ENCODE measurements around the gene AAMDC.
"Not testable (repeated sequence)": the region's sequence is repeated elsewhere in the genome, so short reads cannot be mapped to it uniquely, and the experiment has no call there.

AAMDC gene

GRCh38 chr11:77866336-77866735 lies 45.4 kb downstream of the AAMDC start:
- Histone ChIP-seq H3K4me1 (ENCODE audit: control insufficient read depth in 1 of 2, insufficient read depth in 2 of 2, low read length in 2 of 2) (no peaks in the 10 kb centered on the region), H3K27me3 (ENCODE audit: low read depth, low read length) (no peaks in the 10 kb centered on the region), H3K36me3 (ENCODE audit: control insufficient read depth in 1 of 2, insufficient read depth in 2 of 2, low read length in 2 of 2) (peaks cover 4 to 22% of the 10 kb centered on the region in 2 donors), H3K4me3 (ENCODE audit: low read depth in 1 of 2, low read length in 2 of 2) (no peak overlapping the region), H3K9me3 (ENCODE audit: control insufficient read depth in 1 of 2, low read length in 2 of 2) (no peaks in the 10 kb centered on the region), H3K27ac (ENCODE audit: low read length) (no peak overlapping the region)

- Histone ChIP-seq H3K9me3 (ENCODE audit: control insufficient read depth in 1 of 2, low read length in 2 of 2) (no peaks in the 10 kb centered on the region), H3K36me3 (ENCODE audit: control insufficient read depth in 1 of 2, insufficient read depth in 2 of 2, low read length in 2 of 2) (peaks cover 16 to 23% of the 10 kb centered on the region in 2 donors), H3K4me1 (ENCODE audit: control insufficient read depth in 1 of 2, insufficient read depth in 2 of 2, low read length in 2 of 2) (no peaks in the 10 kb centered on the region), H3K4me3 (ENCODE audit: low read depth in 1 of 2, low read length in 2 of 2) (no peak overlapping the region), H3K27ac (ENCODE audit: low read length) (no peak overlapping the region), H3K27me3 (ENCODE audit: low read depth, low read length) (no peaks in the 10 kb centered on the region)
These were observed 47.8 kb downstream of the AAMDC start for GRCh38 chr11:77868744-77869143.

- Histone ChIP-seq H3K27me3 (ENCODE audit: low read depth, low read length) (no peaks in the 10 kb centered on the region), H3K9me3 (ENCODE audit: control insufficient read depth in 1 of 2, low read length in 2 of 2) (no peaks in the 10 kb centered on the region), H3K36me3 (ENCODE audit: control insufficient read depth in 1 of 2, insufficient read depth in 2 of 2, low read length in 2 of 2) (peaks cover 24 to 36% of the 10 kb centered on the region in 2 donors), H3K4me1 (ENCODE audit: control insufficient read depth in 1 of 2, insufficient read depth in 2 of 2, low read length in 2 of 2) (peaks cover 0 to 3% of the 10 kb centered on the region in 2 donors), H3K27ac (ENCODE audit: low read length) (no peak overlapping the region), H3K4me3 (ENCODE audit: low read depth in 1 of 2, low read length in 2 of 2) (no peak overlapping the region)
These were observed 50.9 kb downstream of the AAMDC start for GRCh38 chr11:77871855-77872254.

- Histone ChIP-seq H3K27me3 (ENCODE audit: low read depth, low read length) (no peaks in the 10 kb centered on the region), H3K27ac (ENCODE audit: low read length) (no peak overlapping the region), H3K4me3 (ENCODE audit: low read depth in 1 of 2, low read length in 2 of 2) (no peak overlapping the region), H3K9me3 (ENCODE audit: control insufficient read depth in 1 of 2, low read length in 2 of 2) (no peaks in the 10 kb centered on the region), H3K36me3 (ENCODE audit: control insufficient read depth in 1 of 2, insufficient read depth in 2 of 2, low read length in 2 of 2) (peaks cover 26 to 42% of the 10 kb centered on the region in 2 donors), H3K4me1 (ENCODE audit: control insufficient read depth in 1 of 2, insufficient read depth in 2 of 2, low read length in 2 of 2) (peaks cover 0 to 4% of the 10 kb centered on the region in 2 donors)
These were observed 52.4 kb downstream of the AAMDC start for GRCh38 chr11:77873345-77873744.

GRCh38 chr11:77874206-77874605 lies 53.3 kb downstream of the AAMDC start:
- Histone ChIP-seq H3K27ac (ENCODE audit: low read length) (no peak overlapping the region), H3K4me3 (ENCODE audit: low read depth in 1 of 2, low read length in 2 of 2) (no peak overlapping the region), H3K36me3 (ENCODE audit: control insufficient read depth in 1 of 2, insufficient read depth in 2 of 2, low read length in 2 of 2) (peaks cover 23 to 42% of the 10 kb centered on the region in 2 donors), H3K27me3 (ENCODE audit: low read depth, low read length) (no peaks in the 10 kb centered on the region), H3K4me1 (ENCODE audit: control insufficient read depth in 1 of 2, insufficient read depth in 2 of 2, low read length in 2 of 2) (peaks cover 0 to 10% of the 10 kb centered on the region in 2 donors), H3K9me3 (ENCODE audit: control insufficient read depth in 1 of 2, low read length in 2 of 2) (no peaks in the 10 kb centered on the region)

- no peak overlapping the region for H3K27ac ChIP-seq (ENCODE audit: low read length)
- peaks cover 0 to 10% of the 10 kb centered on the region in 2 donors for H3K4me1 ChIP-seq (ENCODE audit: control insufficient read depth in 1 of 2, insufficient read depth in 2 of 2, low read length in 2 of 2)
- H3K36me3 ChIP-seq (ENCODE audit: control insufficient read depth in 1 of 2, insufficient read depth in 2 of 2, low read length in 2 of 2), result peaks cover 33 to 48% of the 10 kb centered on the region in 2 donors
- no peaks in the 10 kb centered on the region for H3K27me3 ChIP-seq (ENCODE audit: low read depth, low read length)
- no peaks in the 10 kb centered on the region for H3K9me3 ChIP-seq (ENCODE audit: control insufficient read depth in 1 of 2, low read length in 2 of 2)
- no peak overlapping the region for H3K4me3 ChIP-seq (ENCODE audit: low read depth in 1 of 2, low read length in 2 of 2)
These were observed 55.1 kb downstream of the AAMDC start for GRCh38 chr11:77876045-77876444.

- not testable (repeated sequence) for H3K27ac ChIP-seq (ENCODE audit: low read length); H3K9me3 ChIP-seq (ENCODE audit: control insufficient read depth in 1 of 2, low read length in 2 of 2); H3K27me3 ChIP-seq (ENCODE audit: low read depth, low read length); H3K4me3 ChIP-seq (ENCODE audit: low read depth in 1 of 2, low read length in 2 of 2)
- Histone ChIP-seq H3K4me1 (ENCODE audit: control insufficient read depth in 1 of 2, insufficient read depth in 2 of 2, low read length in 2 of 2) (peaks cover 0 to 10% of the 10 kb centered on the region in 2 donors), H3K36me3 (ENCODE audit: control insufficient read depth in 1 of 2, insufficient read depth in 2 of 2, low read length in 2 of 2) (peaks cover 21 to 54% of the 10 kb centered on the region in 2 donors)
These were observed 57.3 kb downstream of the AAMDC start for GRCh38 chr11:77878247-77878646.

GRCh38 chr11:77879218-77879617 lies 58.3 kb downstream of the AAMDC start:
- Histone ChIP-seq H3K36me3 (ENCODE audit: control insufficient read depth in 1 of 2, insufficient read depth in 2 of 2, low read length in 2 of 2) (peaks cover 21 to 62% of the 10 kb centered on the region in 2 donors), H3K27ac (ENCODE audit: low read length) (no peak overlapping the region), H3K27me3 (ENCODE audit: low read depth, low read length) (no peaks in the 10 kb centered on the region)

GRCh38 chr11:77882396-77882795 lies 61.5 kb downstream of the AAMDC start:
- Histone ChIP-seq H3K27me3 (ENCODE audit: low read depth, low read length) (no peaks in the 10 kb centered on the region), H3K4me1 (ENCODE audit: control insufficient read depth in 1 of 2, insufficient read depth in 2 of 2, low read length in 2 of 2) (peaks cover 0 to 7% of the 10 kb centered on the region in 2 donors), H3K36me3 (ENCODE audit: control insufficient read depth in 1 of 2, insufficient read depth in 2 of 2, low read length in 2 of 2) (peaks cover 17 to 48% of the 10 kb centered on the region in 2 donors), H3K4me3 (ENCODE audit: low read depth in 1 of 2, low read length in 2 of 2) (no peak overlapping the region), H3K27ac (ENCODE audit: low read length) (no peak overlapping the region), H3K9me3 (ENCODE audit: control insufficient read depth in 1 of 2, low read length in 2 of 2) (no peaks in the 10 kb centered on the region)

More at GRCh38 chr11:77879218-77879617, 58.3 kb downstream of the AAMDC start:
- H3K9me3 ChIP-seq (ENCODE audit: control insufficient read depth in 1 of 2, low read length in 2 of 2), result no peaks in the 10 kb centered on the region
- H3K4me1 ChIP-seq (ENCODE audit: control insufficient read depth in 1 of 2, insufficient read depth in 2 of 2, low read length in 2 of 2), result peaks cover 0 to 10% of the 10 kb centered on the region in 2 donors
- no peak overlapping the region for H3K4me3 ChIP-seq (ENCODE audit: low read depth in 1 of 2, low read length in 2 of 2)

GRCh38 chr11:77883775-77884174 lies 62.8 kb downstream of the AAMDC start:
- Histone ChIP-seq H3K27me3 (ENCODE audit: low read depth, low read length) (no peaks in the 10 kb centered on the region), H3K27ac (ENCODE audit: low read length) (no peak overlapping the region), H3K36me3 (ENCODE audit: control insufficient read depth in 1 of 2, insufficient read depth in 2 of 2, low read length in 2 of 2) (peaks cover 17 to 42% of the 10 kb centered on the region in 2 donors), H3K4me3 (ENCODE audit: low read depth in 1 of 2, low read length in 2 of 2) (no peak overlapping the region), H3K9me3 (ENCODE audit: control insufficient read depth in 1 of 2, low read length in 2 of 2) (no peaks in the 10 kb centered on the region), H3K4me1 (ENCODE audit: control insufficient read depth in 1 of 2, insufficient read depth in 2 of 2, low read length in 2 of 2) (peaks cover 0 to 2% of the 10 kb centered on the region in 2 donors)

GRCh38 chr11:77884186-77884828 lies 63.4 kb downstream of the AAMDC start:
- Histone ChIP-seq H3K4me1 (ENCODE audit: control insufficient read depth in 1 of 2, insufficient read depth in 2 of 2, low read length in 2 of 2) (no peaks in the 10 kb centered on the region), H3K4me3 (ENCODE audit: low read depth in 1 of 2, low read length in 2 of 2) (no peak overlapping the region), H3K9me3 (ENCODE audit: control insufficient read depth in 1 of 2, low read length in 2 of 2) (no peaks in the 10 kb centered on the region), H3K36me3 (ENCODE audit: control insufficient read depth in 1 of 2, insufficient read depth in 2 of 2, low read length in 2 of 2) (peaks cover 15 to 37% of the 10 kb centered on the region in 2 donors), H3K27ac (ENCODE audit: low read length) (no peak overlapping the region), H3K27me3 (ENCODE audit: low read depth, low read length) (no peaks in the 10 kb centered on the region)

GRCh38 chr11:77884829-77885190 lies 63.9 kb downstream of the AAMDC start:
- peaks cover 11 to 38% of the 10 kb centered on the region in 2 donors for H3K36me3 ChIP-seq (ENCODE audit: control insufficient read depth in 1 of 2, insufficient read depth in 2 of 2, low read length in 2 of 2)

More at GRCh38 chr11:77884829-77885190, 63.9 kb downstream of the AAMDC start:
- H3K4me3 ChIP-seq (ENCODE audit: low read depth in 1 of 2, low read length in 2 of 2), result no peak overlapping the region
- H3K27ac ChIP-seq (ENCODE audit: low read length), result no peak overlapping the region
- H3K4me1 ChIP-seq (ENCODE audit: control insufficient read depth in 1 of 2, insufficient read depth in 2 of 2, low read length in 2 of 2), result no peaks in the 10 kb centered on the region
- H3K9me3 ChIP-seq (ENCODE audit: control insufficient read depth in 1 of 2, low read length in 2 of 2), result no peaks in the 10 kb centered on the region
- no peaks in the 10 kb centered on the region for H3K27me3 ChIP-seq (ENCODE audit: low read depth, low read length)

All from muscle layer of duodenum (tissue), 2 donors.